ENCODE results near the gene TIMM23.

DNA sequence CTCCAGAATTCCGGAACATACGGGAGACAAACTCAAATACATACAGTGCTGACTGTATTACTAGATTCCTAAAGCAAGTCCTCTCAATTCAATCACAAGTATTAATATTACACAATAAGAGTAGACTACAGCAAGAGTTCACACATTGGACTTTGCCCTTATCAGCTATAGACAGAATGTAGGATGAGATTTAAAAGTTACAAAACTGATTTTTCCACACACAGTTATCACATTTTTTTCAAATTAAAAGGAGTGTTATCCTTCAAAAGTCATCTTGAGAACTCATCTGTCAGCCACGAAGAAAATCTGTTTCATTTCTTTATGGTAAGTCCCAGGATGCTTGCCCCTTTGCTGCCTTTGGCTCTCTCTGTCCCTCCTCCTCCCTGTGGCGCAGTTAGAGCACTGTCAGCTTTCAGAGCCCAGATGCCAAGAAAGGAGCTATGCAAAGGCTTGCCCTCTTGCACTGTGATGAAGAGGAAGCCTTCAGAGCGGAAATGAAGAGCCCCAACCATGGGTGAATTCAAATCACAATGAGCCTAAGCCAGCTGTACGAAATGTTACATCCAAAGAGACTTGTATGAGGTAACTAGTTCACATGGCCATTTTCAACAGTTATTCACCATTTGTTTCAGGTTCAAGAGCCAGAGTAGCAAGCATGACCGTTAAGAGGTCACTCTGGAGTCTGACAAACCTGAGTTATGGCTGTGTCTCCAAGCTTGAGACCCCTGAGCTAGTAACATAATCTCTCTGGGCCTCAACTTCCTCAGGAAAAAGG lies 47.5 kb downstream of the TIMM23 start:
- TF ChIP-seq, protein P1, sequence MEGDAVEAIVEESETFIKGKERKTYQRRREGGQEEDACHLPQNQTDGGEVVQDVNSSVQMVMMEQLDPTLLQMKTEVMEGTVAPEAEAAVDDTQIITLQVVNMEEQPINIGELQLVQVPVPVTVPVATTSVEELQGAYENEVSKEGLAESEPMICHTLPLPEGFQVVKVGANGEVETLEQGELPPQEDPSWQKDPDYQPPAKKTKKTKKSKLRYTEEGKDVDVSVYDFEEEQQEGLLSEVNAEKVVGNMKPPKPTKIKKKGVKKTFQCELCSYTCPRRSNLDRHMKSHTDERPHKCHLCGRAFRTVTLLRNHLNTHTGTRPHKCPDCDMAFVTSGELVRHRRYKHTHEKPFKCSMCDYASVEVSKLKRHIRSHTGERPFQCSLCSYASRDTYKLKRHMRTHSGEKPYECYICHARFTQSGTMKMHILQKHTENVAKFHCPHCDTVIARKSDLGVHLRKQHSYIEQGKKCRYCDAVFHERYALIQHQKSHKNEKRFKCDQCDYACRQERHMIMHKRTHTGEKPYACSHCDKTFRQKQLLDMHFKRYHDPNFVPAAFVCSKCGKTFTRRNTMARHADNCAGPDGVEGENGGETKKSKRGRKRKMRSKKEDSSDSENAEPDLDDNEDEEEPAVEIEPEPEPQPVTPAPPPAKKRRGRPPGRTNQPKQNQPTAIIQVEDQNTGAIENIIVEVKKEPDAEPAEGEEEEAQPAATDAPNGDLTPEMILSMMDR (IDR thresholded peaks at IDR 0.05) = no peak
- TF ChIP-seq TCF7L2 (IDR thresholded peaks at IDR 0.05; ENCODE audit: low read depth, low read length) (no peak), SIN3A (IDR thresholded peaks at IDR 0.05; ENCODE audit: borderline replicate concordance, insufficient read depth, low read depth, low read length) (no peak), POLR2AphosphoS5 (IDR thresholded peaks at IDR 0.05; ENCODE audit: low read depth, low read length) (no peak)
- TF ChIP-seq, protein P2, sequence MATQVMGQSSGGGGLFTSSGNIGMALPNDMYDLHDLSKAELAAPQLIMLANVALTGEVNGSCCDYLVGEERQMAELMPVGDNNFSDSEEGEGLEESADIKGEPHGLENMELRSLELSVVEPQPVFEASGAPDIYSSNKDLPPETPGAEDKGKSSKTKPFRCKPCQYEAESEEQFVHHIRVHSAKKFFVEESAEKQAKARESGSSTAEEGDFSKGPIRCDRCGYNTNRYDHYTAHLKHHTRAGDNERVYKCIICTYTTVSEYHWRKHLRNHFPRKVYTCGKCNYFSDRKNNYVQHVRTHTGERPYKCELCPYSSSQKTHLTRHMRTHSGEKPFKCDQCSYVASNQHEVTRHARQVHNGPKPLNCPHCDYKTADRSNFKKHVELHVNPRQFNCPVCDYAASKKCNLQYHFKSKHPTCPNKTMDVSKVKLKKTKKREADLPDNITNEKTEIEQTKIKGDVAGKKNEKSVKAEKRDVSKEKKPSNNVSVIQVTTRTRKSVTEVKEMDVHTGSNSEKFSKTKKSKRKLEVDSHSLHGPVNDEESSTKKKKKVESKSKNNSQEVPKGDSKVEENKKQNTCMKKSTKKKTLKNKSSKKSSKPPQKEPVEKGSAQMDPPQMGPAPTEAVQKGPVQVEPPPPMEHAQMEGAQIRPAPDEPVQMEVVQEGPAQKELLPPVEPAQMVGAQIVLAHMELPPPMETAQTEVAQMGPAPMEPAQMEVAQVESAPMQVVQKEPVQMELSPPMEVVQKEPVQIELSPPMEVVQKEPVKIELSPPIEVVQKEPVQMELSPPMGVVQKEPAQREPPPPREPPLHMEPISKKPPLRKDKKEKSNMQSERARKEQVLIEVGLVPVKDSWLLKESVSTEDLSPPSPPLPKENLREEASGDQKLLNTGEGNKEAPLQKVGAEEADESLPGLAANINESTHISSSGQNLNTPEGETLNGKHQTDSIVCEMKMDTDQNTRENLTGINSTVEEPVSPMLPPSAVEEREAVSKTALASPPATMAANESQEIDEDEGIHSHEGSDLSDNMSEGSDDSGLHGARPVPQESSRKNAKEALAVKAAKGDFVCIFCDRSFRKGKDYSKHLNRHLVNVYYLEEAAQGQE (IDR thresholded peaks at IDR 0.05; ENCODE audit: insufficient read depth in 1 of 2, low read depth in 2 of 2, low read length in 1 of 2) = no peak
